Thoracic aorta (tissue), 2 donors: Measurements from ENCODE around the gene SLC35F5. TPM values are rescaled to one million over a fixed set of nuclear protein-coding genes. Genes with fewer than 3 reads are reported as not detected.

Experiments
- ATAC-seq: fragments of 150-250 bp; one replicate; pipeline ENCODE4 v1.8.0; 2017; ENCODE audit warnings: low read depth; ENCODE audit not compliant: insufficient number of reproducible peaks, low FRiP score
- DNase-seq: peaks from one replicate; pipeline ENCODE4 v3.0.0-alpha.2; 2020; ENCODE audit warnings: low spot score
- H3K27ac ChIP-seq, 2 donors: fragments of 200-600 bp; sonication (generic); 1 replicate in 1 of 2; 2 replicates in 1 of 2; pipeline ENCODE4 v1.5.1; 2016; ENCODE audit warnings: mild to moderate bottlenecking in 2 of 2, moderate library complexity in 2 of 2
- H3K27me3 ChIP-seq: fragments of 200-600 bp; sonication (generic); replicated peaks from 2 replicates; pipeline ENCODE4 v1.6.0; 2016; ENCODE audit warnings: mild to moderate bottlenecking; ENCODE audit not compliant: insufficient read depth
- H3K36me3 ChIP-seq: fragments of 200-600 bp; sonication (generic); one replicate; pipeline ENCODE4 v1.5.1; 2016
- H3K4me1 ChIP-seq, 2 donors: fragments of 200-600 bp; sonication (generic); 1 replicate in 1 of 2; 2 replicates in 1 of 2; pipeline versions ENCODE4 v1.5.1 to v1.6.0; 2016; ENCODE audit warnings: low read depth in 2 of 2, mild to moderate bottlenecking in 1 of 2; ENCODE audit not compliant: control insufficient read depth in 1 of 2
- H3K4me3 ChIP-seq: fragments of 200-600 bp; sonication (generic); 2 replicates; pipeline ENCODE4 v1.5.1; 2016; ENCODE audit warnings: mild to moderate bottlenecking
- H3K9me3 ChIP-seq: fragments of 200-600 bp; sonication (generic); 2 replicates; pipeline ENCODE4 v1.5.1; 2016
- CTCF ChIP-seq: fragments of 200-600 bp; sonication (generic); IDR thresholded peaks from one replicate; pipeline ENCODE4 v1.5.1; 2019; ENCODE audit warnings: antibody characterized with exemption
- total RNA-seq, 2 donors: library from RNA; depleted of rRNA; stranded (reverse); fragments of >200 nt; gene quantifications; one replicate each; pipeline versions ENCODE4 v1.1.0 to v1.2.3, GENCODE V29; 2016

The SLC35F5 gene
- total RNA-seq, 2 donors from 2014 or later, result 86.2 to 90.2 TPM

- Histone ChIP-seq H3K36me3 (no peaks in the 10 kb centered on the region), H3K27me3 (no peaks in the 10 kb centered on the region), H3K27ac (peak overlapping the region in 1 of 2 donors; percentile 43), H3K4me1 (peaks cover 0 to 1% of the 10 kb centered on the region in 2 donors), H3K9me3 (no peaks in the 10 kb centered on the region), H3K4me3 (no peak overlapping the region)
- ATAC-seq, result peak; percentile 46
- TF ChIP-seq CTCF, result no peak
- DNase-seq, result no peak
Observed at GRCh38 chr2:113762377-113763118, 6.1 kb upstream of the SLC35F5 start.

GRCh38 chr2:113760400-113760799 lies 4.0 kb upstream of the SLC35F5 start:
- Histone ChIP-seq H3K36me3 (no peaks in the 10 kb centered on the region), H3K4me3 (no peak overlapping the region), H3K27me3 (no peaks in the 10 kb centered on the region), H3K4me1 (peaks cover 3 to 6% of the 10 kb centered on the region in 2 donors), H3K9me3 (no peaks in the 10 kb centered on the region), H3K27ac (no peak overlapping the region)
- TF ChIP-seq CTCF, result no peak
- DNase-seq (no peak), ATAC-seq (no peak)

- ATAC-seq, result no peak
- Histone ChIP-seq H3K9me3 (no peaks in the 10 kb centered on the region), H3K27me3 (no peaks in the 10 kb centered on the region), H3K4me3 (peak overlapping the region; percentile 93), H3K27ac (peak overlapping the region; percentile 88 to 90), H3K4me1 (peaks cover 19 to 22% of the 10 kb centered on the region in 2 donors), H3K36me3 (no peaks in the 10 kb centered on the region)
- TF ChIP-seq CTCF, result no peak
- no peak for DNase-seq
Observed at GRCh38 chr2:113757138-113757657, 756 bp upstream of the SLC35F5 start.

- peak overlapping the region; percentile 93 for H3K4me3 ChIP-seq
- H3K36me3 ChIP-seq, result no peaks in the 10 kb centered on the region
- peak overlapping the region; percentile 88 to 90 for H3K27ac ChIP-seq
- ATAC-seq, result peak; percentile 7
- no peak for DNase-seq
- H3K4me1 ChIP-seq, result peaks cover 19 to 22% of the 10 kb centered on the region in 2 donors
- TF ChIP-seq CTCF, result no peak
- no peaks in the 10 kb centered on the region for H3K9me3 ChIP-seq
- H3K27me3 ChIP-seq, result no peaks in the 10 kb centered on the region
Observed at GRCh38 chr2:113755835-113756354, 547 bp downstream of the SLC35F5 start.

GRCh38 chr2:113755035-113755834 lies 1.2 kb downstream of the SLC35F5 start:
- DNase-seq (no peak), ATAC-seq (no peak)
- peak overlapping the region; percentile 93 for H3K4me3 ChIP-seq
- no peaks in the 10 kb centered on the region for H3K27me3 ChIP-seq
- peaks cover 19 to 22% of the 10 kb centered on the region in 2 donors for H3K4me1 ChIP-seq
- H3K27ac ChIP-seq, result peak overlapping the region; percentile 88 to 90
- no peaks in the 10 kb centered on the region for H3K9me3 ChIP-seq
- no peak for TF ChIP-seq CTCF
- no peaks in the 10 kb centered on the region for H3K36me3 ChIP-seq
